NAMALWA (cell line): ENCODE measurements around the gene FBXO2.

Experiments used
- DNase-seq: peaks from one replicate; pipeline ENCODE4 v3.0.0-alpha.2; 2015; ENCODE audit warnings: low spot score

FBXO2 gene

DNA sequence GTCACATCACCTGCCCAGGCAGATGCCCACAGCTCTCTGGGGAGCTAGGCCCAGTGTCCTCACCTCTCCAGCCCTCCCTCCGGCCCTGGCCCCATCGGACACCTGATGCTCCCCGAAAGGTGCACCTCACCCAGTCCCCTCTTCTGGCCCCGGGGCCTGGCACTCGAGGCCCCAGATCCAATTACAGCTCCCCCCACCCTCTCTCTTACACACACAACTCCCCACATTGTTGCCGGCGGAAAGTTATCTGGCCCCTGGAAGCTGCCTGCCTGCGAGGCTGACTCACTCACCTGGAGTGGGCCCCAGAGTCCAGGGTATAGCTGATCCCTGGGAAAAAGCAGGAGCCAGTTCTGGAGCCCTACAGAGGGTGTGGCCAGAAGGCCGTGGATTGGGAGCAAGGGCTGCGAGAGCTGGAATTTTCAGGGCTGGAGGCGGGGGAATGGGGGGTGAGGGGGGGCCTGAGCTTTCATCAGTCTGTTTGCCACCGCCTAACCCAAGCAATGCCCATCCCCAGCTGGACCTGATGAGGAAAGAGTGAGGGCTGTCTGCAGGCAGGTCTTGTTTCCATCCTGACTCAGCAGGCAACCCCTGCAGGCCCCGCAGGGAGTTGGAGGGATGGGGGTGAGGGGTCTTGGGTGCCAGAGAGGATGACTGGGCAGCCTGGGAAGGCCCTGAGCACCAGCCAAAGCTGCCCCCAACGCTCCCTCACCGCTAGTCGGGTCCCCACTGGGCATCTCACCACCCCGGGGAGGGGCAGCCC lies 948 bp downstream of the FBXO2 start:
- DNase-seq = no peak

- DNase-seq = no peak
These were observed 1.9 kb downstream of the FBXO2 start for GRCh38 chr1:11652203-11652780.

DNA sequence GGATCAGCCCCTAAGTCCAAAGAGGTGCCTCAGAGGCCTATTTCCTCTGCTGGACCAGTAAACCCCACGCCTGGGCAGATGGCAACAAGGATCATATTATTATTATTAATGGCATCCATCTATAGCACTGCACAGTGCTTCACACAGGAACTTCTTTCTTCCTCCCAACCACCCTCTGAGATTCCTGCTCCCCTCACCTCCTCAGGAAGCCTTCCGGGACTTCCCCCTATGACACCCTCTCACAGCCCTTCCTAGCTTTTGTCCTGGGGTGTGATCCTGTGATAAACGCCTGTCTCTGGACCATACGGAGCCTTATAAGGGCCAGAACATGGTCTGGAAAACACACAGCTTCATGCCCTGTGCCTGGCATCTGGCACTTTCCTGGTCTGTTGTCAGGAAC lies 3.2 kb downstream of the FBXO2 start:
- no peak for DNase-seq

DNA sequence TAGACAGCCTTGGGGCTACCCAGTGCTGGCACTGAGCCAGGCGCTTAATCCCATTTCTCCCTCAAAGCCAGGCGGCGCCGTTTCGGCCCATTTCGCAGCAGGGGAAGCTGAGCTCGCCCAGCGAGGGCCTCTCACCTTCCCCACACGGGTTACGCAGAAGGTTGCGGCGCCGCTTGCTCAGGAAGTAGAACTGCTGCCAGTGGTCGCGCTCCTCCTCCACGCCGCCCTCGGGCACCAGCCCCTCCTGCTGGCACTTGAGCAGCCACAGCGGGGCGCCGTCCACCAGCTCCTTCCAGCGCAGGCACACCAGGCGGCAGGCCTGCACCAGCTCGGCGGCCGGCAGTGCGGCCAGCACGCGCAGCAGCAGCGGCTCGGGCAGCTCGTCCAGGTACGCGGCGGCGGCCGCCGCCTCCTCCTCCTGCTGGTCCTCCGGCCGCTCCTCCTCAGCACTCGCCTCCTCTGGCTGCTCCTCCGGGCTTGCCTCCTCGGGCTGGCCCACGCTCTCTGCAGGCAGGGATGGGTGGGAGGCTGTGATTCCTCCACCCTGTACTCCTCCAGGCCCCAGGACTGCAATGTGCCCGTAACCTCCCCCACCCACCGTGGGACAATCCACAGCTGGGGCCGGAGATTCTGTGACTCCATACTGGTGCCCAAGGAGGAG lies 3.8 kb downstream of the FBXO2 start:
- no peak for DNase-seq

DNA sequence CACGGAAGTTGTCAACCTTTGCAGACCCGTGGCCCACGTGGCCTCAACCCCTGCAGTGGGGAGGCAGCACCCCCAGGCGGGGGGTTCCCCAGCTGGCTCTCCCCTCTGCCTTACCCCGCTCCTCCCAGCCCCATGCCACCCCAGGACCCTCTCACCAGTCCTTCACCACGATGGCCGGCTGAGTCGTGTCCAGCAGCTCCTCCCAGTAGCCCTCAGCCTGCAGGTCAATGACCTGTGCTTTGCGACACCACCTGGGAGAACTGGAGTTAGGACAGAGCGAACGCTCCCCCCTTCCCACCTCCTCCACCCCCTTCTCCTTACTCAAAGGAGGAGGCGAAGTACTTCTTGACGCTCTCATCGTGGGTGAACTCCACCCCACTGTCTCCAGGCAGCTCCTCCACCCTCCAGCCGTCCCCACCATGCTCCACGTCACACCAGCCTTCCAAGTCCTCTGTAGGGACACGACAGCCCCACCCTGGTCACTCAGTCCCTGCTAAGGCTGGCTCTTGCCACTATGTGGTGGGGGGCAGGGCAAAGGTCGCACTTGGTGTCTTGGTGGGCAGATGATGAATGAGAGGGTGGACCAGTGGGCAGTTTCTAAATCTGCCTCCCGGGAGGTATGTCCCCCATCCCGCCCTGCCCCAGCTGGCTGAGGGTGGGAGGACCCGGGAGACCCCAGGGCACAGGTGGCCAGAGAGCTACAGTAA lies 4.5 kb downstream of the FBXO2 start:
- DNase-seq = no peak

DNA sequence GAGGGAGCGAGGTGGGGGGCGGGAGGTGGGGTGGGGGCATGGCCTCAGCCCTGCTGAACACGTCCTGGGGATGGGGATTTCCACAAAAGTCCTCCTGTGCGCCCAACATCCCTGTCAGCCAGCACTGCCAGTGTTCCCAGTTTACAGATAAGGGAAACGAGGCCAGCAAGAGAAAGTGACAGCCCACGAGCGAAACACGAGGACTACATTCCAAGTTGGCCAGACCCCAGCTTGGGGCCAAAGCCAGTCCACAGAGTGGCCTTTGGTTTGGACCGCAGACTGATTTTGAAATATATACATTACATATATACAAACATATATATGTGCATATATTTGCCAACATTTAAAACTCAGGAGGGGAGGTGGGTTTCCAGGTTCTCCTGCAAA lies 5.0 kb downstream of the FBXO2 start:
- no peak for DNase-seq

DNA sequence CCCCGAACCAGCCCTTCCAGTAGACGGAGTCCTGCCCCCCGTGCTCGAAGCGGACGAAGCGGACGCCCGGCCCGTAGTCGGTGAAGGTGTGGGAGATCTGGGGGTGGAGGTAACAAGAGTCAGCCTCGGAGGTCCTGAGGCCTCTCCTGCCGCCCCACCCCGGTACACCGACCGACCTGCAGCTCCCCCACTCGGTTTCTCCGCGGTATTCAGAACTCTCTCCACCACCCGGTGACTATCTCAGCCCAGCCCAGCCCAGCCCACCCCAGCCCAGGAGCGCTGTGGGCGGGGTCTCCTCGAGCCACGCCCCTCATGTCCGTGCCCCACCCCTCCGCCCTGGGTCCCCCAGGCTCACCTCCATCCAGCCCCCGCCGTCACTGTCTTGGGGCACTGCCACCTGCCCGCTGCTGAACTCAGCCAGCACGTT lies 5.5 kb downstream of the FBXO2 start:
- DNase-seq = no peak

DNA sequence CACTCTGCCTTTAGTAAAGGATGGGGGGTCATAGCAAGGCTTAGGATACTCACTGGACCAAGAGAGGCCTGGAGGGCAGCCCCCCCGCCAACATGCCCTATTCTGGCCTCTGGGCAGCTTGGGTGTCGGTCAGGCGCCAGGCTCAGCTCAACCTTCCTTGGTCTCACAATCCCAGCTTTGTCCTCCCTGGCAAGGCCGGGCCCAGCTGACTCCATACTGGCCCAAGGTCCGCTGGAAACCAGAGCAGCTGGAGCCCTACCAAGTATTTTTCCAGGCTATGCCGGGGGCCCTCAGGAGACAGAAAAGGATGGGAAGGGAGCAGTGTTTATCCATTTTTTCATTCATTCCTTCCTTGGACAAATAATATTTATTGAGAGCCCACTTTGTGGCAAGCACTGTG lies 6.2 kb downstream of the FBXO2 start:
- no peak for DNase-seq

GRCh38 chr1:11647333-11647732 lies 6.9 kb downstream of the FBXO2 start:
- DNase-seq = no peak

DNA sequence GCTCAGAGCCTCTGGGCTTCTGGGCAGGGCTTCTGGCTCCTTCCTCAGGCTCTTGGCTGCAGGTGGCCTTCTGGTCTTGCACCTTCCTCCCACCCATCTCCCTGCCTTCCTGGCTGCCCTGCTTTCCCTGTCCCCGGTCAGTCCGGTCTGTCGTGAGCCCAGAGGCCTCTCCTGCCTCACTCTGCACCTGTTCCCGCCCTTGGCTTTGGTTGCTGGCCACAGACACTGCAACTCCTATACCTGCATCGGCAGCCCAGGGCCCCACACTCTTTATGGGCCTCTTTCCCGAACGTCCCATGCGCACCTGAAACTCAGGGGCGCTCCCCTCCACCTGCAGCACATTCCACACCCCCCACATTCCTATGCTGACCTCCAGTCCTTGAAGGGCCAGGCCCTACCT lies 7.9 kb downstream of the FBXO2 start:
- no peak for DNase-seq

DNA sequence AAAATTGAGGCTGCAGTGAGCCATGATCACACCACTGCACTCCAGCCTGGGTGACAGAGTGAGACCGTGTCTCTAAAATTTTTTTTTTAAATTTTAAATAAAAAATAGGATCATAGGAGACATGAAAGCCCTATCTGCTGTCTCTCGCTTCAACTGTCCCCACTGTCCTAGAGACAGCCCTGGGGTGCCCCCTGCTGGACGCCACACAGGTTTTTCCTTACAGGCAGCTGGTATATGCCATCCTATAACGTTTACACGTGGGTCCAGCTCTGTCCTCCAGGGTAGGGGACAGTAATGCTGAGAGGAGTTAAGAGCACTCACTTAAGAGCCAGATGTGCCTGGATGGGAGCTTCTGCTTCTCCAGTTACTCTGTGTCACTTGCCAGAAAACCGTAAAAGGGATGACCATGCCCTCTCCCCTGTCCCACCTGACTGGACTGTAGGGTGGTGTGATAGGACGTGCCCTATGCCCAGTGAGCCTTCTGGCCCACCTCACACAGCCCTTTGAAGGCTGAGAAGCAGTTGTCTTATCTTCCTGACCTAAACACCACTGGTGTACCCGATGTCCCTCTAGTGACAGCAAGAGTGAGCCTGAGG lies 8.5 kb downstream of the FBXO2 start:
- DNase-seq = peak; percentile 93

DNA sequence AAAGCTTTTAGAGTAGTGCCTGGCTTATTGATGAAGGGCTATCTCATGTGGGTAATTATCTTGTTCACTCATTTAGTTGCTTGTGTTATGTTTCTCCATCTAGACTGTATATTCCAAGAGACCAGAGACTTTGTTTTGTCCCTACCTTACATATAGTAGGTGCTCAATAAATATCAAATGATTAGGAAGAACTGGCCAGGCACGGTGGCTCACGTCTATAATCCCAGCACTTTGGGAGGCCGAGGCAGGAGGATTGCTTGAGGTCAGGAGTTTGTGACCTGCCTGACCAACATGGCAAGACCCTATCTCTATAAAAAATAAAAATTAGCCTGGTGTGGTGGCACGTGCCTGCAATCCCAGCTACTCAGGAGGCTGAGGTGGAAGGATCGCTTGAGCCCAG lies 9.0 kb downstream of the FBXO2 start:
- no peak for DNase-seq

DNA sequence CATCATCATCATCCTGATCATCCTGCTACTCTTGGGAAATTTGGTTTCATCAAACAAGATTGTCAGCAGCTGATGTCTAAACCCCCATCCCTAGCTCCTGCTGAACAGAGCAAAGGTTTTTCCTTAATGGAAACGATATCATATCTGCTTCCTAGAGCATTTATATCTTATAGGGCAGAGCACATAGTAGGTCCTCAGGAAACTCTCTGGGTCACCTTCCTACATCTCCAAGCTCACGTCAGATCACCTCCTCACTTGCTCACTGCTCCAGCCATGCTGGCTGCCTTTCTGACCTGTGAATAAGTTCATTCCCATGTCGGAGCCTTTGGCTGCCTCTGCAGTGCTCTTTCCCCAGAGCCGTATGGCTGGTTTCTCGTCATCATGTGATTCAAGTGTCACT lies 10.4 kb downstream of the FBXO2 start:
- no peak for DNase-seq

DNA sequence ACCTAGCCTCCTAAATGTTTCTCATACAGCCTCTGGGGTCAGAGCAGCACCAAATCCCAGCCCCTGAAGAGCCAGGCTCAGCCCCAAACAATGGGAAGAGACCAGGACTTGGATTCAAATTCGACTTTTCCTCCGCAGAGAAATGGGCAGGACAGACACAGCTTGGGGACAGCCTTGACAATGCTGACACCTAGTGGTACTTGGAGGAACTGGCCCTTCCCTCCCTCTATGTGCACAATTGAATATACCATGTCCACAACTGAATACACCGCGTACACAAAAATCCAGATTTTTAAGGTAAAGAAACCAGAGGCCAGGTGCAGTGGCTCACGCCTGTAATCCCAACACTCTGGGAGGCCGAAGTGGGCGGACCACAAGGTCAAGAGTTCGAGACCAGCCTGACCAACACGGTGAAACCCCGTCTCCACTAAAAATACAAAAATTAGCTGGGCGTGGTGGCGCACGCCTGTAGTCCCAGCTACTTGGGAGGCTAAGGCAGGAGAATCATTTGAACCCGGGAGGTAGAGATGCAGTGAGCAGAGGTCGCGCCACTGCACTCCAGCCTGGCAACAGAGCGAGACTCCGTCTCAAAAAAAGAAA lies 11.7 kb downstream of the FBXO2 start:
- DNase-seq = peak; percentile 81

GRCh38 chr1:11641776-11642305 lies 12.4 kb downstream of the FBXO2 start:
- no peak for DNase-seq

DNA sequence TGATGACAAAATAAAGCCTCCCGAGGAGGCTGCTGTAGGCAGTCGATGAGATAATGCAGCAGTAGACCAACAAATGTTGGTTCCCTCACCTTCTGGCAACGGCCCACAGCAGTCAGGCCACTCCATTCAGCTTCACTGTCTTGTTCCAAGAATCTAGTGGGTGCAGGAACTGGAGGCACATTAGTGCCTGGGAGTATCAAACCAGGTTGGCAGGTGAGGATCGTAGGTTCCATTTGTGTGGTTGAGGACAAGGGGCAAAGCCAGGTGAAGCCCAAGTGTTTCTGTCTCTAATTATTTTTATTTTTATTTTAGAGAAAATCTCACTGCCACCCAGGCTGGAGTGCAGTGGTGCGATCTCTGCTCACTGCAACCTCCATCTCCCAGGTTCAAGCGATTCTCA lies 13.3 kb downstream of the FBXO2 start:
- DNase-seq = no peak

DNA sequence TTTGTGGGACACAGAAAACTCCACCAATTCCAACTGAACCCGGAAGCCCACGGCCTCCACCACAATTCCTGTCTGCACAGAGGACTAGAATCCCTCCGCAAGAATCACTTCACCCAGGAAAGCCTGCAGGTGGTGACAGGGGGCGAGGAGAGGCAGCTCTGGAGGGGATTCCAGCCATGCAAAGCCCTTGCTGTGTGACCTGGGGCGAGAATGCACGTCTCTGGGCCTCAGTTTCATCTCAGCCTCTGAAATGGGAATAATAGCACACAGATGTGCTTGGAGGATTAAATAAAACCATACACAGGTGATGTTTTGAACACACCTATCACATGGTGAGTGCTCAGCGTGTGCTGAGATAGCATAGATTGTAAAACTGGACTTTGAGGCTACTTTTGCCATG lies 14.1 kb downstream of the FBXO2 start:
- no peak for DNase-seq

GRCh38 chr1:11639372-11639771 lies 14.9 kb downstream of the FBXO2 start:
- no peak for DNase-seq

- DNase-seq = no peak
These were observed 16.1 kb downstream of the FBXO2 start for GRCh38 chr1:11638121-11638520.

- peak; percentile 66 for DNase-seq
These were observed 19.6 kb downstream of the FBXO2 start for GRCh38 chr1:11634365-11635192.
